ENCODE measurements around the gene RHEX.
A peak's percentile ranks its signal among the peaks of the same experiment; 100 is the strongest.

DNA sequence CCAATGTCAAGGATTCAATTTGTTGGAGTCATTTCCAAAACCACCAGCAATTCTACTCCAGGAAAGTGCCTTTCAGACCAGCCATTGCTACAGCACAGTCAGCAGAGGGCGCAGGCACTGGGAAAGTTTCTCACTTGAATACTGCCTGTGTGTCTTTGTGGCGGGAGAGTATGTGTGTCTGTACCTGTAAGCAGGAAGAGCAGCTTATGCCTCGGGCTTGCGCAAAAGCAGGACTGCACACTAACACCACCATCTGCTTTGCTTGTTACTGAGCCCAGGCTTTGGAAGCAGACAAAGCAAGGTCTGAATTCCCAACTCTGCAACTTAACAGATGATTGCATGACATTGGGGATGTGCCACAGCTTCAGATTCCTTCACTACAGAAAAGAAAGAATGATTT, 22.3 kb upstream of the RHEX start:
- TF ChIP-seq, protein P1, sequence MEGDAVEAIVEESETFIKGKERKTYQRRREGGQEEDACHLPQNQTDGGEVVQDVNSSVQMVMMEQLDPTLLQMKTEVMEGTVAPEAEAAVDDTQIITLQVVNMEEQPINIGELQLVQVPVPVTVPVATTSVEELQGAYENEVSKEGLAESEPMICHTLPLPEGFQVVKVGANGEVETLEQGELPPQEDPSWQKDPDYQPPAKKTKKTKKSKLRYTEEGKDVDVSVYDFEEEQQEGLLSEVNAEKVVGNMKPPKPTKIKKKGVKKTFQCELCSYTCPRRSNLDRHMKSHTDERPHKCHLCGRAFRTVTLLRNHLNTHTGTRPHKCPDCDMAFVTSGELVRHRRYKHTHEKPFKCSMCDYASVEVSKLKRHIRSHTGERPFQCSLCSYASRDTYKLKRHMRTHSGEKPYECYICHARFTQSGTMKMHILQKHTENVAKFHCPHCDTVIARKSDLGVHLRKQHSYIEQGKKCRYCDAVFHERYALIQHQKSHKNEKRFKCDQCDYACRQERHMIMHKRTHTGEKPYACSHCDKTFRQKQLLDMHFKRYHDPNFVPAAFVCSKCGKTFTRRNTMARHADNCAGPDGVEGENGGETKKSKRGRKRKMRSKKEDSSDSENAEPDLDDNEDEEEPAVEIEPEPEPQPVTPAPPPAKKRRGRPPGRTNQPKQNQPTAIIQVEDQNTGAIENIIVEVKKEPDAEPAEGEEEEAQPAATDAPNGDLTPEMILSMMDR (IDR thresholded peaks at IDR 0.05; ENCODE audit: low read depth, low read length), result peak; percentile 98
- no peak for TF ChIP-seq EZH2phosphoT487 (IDR thresholded peaks at IDR 0.05; ENCODE audit: low read depth)

Data from OCI-LY3 (cell line).